ENCODE results near the gene THBS1.

Gene THBS1

GRCh38 chr15:39629906-39630305 is 49.0 kb downstream of the THBS1 start:
- DNase-seq (ENCODE audit: low read depth, low spot score), result no peak

GRCh38 chr15:39631357-39631756 is 50.5 kb downstream of the THBS1 start:
- DNase-seq (ENCODE audit: low read depth, low spot score), result no peak

GRCh38 chr15:39638041-39638440 is 57.2 kb downstream of the THBS1 start:
- DNase-seq (ENCODE audit: low read depth, low spot score), result no peak

- no peak for DNase-seq (ENCODE audit: low read depth, low spot score)
Observed at GRCh38 chr15:39639037-39639436, 58.2 kb downstream of the THBS1 start.

- DNase-seq (ENCODE audit: low read depth, low spot score), result no peak
Observed at GRCh38 chr15:39640665-39641064, 59.8 kb downstream of the THBS1 start.

- DNase-seq (ENCODE audit: low read depth, low spot score), result no peak
Observed at GRCh38 chr15:39641191-39641889, 60.5 kb downstream of the THBS1 start.

GRCh38 chr15:39642011-39642640 is 61.2 kb downstream of the THBS1 start:
- DNase-seq (ENCODE audit: low read depth, low spot score), result no peak

GRCh38 chr15:39643727-39644126 is 62.8 kb downstream of the THBS1 start:
- no peak for DNase-seq (ENCODE audit: low read depth, low spot score)

- no peak for DNase-seq (ENCODE audit: low read depth, low spot score)
Observed at GRCh38 chr15:39644136-39644535, 63.3 kb downstream of the THBS1 start.

- no peak for DNase-seq (ENCODE audit: low read depth, low spot score)
Observed at GRCh38 chr15:39645138-39645975, 64.5 kb downstream of the THBS1 start.

- no peak for DNase-seq (ENCODE audit: low read depth, low spot score)
Observed at GRCh38 chr15:39645976-39646257, 65.0 kb downstream of the THBS1 start.

GRCh38 chr15:39646425-39646824 is 65.5 kb downstream of the THBS1 start:
- no peak for DNase-seq (ENCODE audit: low read depth, low spot score)

All from iPS DF 19.7 (cell line).